Lower leg skin (tissue), 3 donors: ENCODE results near the gene VPS13D.

Experiments used
- CTCF ChIP-seq, 3 donors: fragments of 450-650 bp; IDR thresholded peaks; one replicate each; pipeline ENCODE4 v1.5.1; 2016; ENCODE audit warnings: antibody characterized with exemption in 3 of 3, mild to moderate bottlenecking in 3 of 3, moderate library complexity in 2 of 3
- POLR2A ChIP-seq, 2 donors: fragments of 450-650 bp; IDR thresholded peaks; one replicate each; pipeline ENCODE4 v1.6.1; 2016 to 2017; ENCODE audit warnings: antibody characterized with exemption in 2 of 2, mild to moderate bottlenecking in 1 of 2, moderate library complexity in 1 of 2

- TF ChIP-seq CTCF (IDR thresholded peaks at IDR 0.05) (no peak), POLR2A (IDR thresholded peaks at IDR 0.05) (no peak)
Observed at GRCh38 chr1:12372180-12372579, 142.3 kb downstream of the VPS13D start.
